Colonic mucosa (tissue), 4 donors: ENCODE results near the gene BCAS3. TPM values are rescaled to one million over a fixed set of nuclear protein-coding genes. Genes with fewer than 3 reads are reported as not detected.

Source experiments
- DNase-seq: peaks from one replicate; pipeline ENCODE4 v3.0.0-alpha.2; 2020
- H3K27ac ChIP-seq: fragments of 200-600 bp; one replicate; pipeline ENCODE4 v1.8.0; 2021
- H3K27me3 ChIP-seq: fragments of 200-600 bp; one replicate; pipeline ENCODE4 v1.8.0; 2021
- H3K36me3 ChIP-seq: fragments of 200-600 bp; one replicate; pipeline ENCODE4 v1.8.0; 2021
- H3K4me1 ChIP-seq: fragments of 200-600 bp; one replicate; pipeline ENCODE4 v1.8.0; 2021; ENCODE audit warnings: mild to moderate bottlenecking
- H3K4me3 ChIP-seq: fragments of 200-600 bp; one replicate; pipeline ENCODE4 v1.8.0; 2021
- H3K9ac ChIP-seq, 2 donors: one replicate each; pipeline ENCODE4 v1.7.0; 2013; ENCODE audit warnings: control low read depth in 2 of 2, low read depth in 2 of 2, low read length in 2 of 2
- H3K9me3 ChIP-seq: fragments of 200-600 bp; one replicate; pipeline ENCODE4 v1.8.0; 2021
- CTCF ChIP-seq: fragments of 200-600 bp; IDR thresholded peaks from one replicate; pipeline ENCODE4 v1.8.0; 2022; ENCODE audit warnings: antibody characterized with exemption, mild to moderate bottlenecking
- intact Hi-C: fragments of 100-400 bp; cut with DNase I; formaldehyde crosslinking; loops from one replicate; pipeline ENCODE4 v1.14.1; 2022
- total RNA-seq, 2 donors: library from RNA; stranded (reverse); fragmentation: NEBNext Ultra II Directional in 1 of 2; extraction: Animal tissue kit (Norgen Biotek cat#: 25700) in 1 of 2; gene quantifications; one replicate each; pipeline ENCODE4 v1.2.1, GENCODE V29; 2021
- donor health status: healthy.
- donor health status: DM: no; HTN: no; CAD: no.
- donor health status: DM: no; HTN: no; CAD: no.

BCAS3 gene
- total RNA-seq, 2 donors from 2014 or later, result 11.0 to 17.8 TPM

- Histone ChIP-seq H3K4me1 (no peaks in the 10 kb centered on the region), H3K27ac (no peak overlapping the region), H3K9me3 (no peaks in the 10 kb centered on the region), H3K27me3 (no peaks in the 10 kb centered on the region), H3K9ac (no peak overlapping the region), H3K36me3 (no peaks in the 10 kb centered on the region), H3K4me3 (no peak overlapping the region)
- TF ChIP-seq CTCF, result no peak
- DNase-seq, result no peak
- intact Hi-C loops, result no loop called here
Observed at GRCh38 chr17:60782742-60783141, 105.1 kb downstream of the BCAS3 start.

GRCh38 chr17:60790205-60790604, 112.6 kb downstream of the BCAS3 start:
- Histone ChIP-seq H3K9me3 (no peaks in the 10 kb centered on the region), H3K9ac (no peak overlapping the region), H3K27ac (no peak overlapping the region), H3K36me3 (no peaks in the 10 kb centered on the region), H3K4me1 (no peaks in the 10 kb centered on the region), H3K4me3 (no peak overlapping the region), H3K27me3 (no peaks in the 10 kb centered on the region)
- TF ChIP-seq CTCF, result no peak
- intact Hi-C loops, result no loop called here
- no peak for DNase-seq

GRCh38 chr17:60792250-60792898, 114.7 kb downstream of the BCAS3 start:
- DNase-seq, result no peak
- H3K27me3 ChIP-seq, result no peaks in the 10 kb centered on the region
- no peaks in the 10 kb centered on the region for H3K4me1 ChIP-seq
- H3K4me3 ChIP-seq, result no peak overlapping the region
- H3K36me3 ChIP-seq, result no peaks in the 10 kb centered on the region
- intact Hi-C loops, result no loop called here
- no peak overlapping the region for H3K9ac ChIP-seq
- no peaks in the 10 kb centered on the region for H3K9me3 ChIP-seq
- TF ChIP-seq CTCF, result no peak
- no peak overlapping the region for H3K27ac ChIP-seq

DNA sequence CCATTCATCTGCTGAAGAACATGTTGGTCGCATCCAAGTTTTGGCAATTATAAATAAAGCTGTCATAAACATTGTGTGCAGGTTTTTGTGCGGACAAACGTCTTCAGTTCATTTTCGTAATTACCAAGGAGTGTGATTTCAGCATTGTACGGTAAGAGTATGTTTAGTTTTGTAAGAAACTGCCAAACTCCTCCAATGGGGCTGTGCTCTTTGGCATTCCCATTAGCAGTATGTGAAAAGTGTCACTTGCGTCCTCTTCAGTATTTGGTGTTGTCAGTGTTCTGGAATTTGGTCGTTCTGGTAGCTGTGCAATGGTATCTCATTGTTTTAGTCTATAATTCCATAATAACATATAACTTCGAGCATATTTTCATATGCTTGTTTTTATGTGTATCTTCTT, 120.9 kb downstream of the BCAS3 start:
- intact Hi-C loops, result no loop called here
- Histone ChIP-seq H3K9ac (no peak overlapping the region), H3K27ac (no peak overlapping the region), H3K36me3 (no peaks in the 10 kb centered on the region), H3K4me3 (no peak overlapping the region), H3K9me3 (no peaks in the 10 kb centered on the region), H3K4me1 (no peaks in the 10 kb centered on the region), H3K27me3 (no peaks in the 10 kb centered on the region)
- no peak for TF ChIP-seq CTCF
- DNase-seq, result no peak

- TF ChIP-seq CTCF, result no peak
- DNase-seq, result no peak
- Histone ChIP-seq H3K27me3 (no peaks in the 10 kb centered on the region), H3K9ac (no peak overlapping the region), H3K4me1 (no peaks in the 10 kb centered on the region), H3K27ac (no peak overlapping the region), H3K4me3 (no peak overlapping the region), H3K36me3 (no peaks in the 10 kb centered on the region), H3K9me3 (no peaks in the 10 kb centered on the region)
- intact Hi-C loops, result no loop called here
Observed at GRCh38 chr17:60802377-60802776, 124.7 kb downstream of the BCAS3 start.
